Neural progenitor cell (in vitro differentiated cells): ENCODE results near the gene SLC39A13. TPM values are rescaled to one million over a fixed set of nuclear protein-coding genes. Genes with fewer than 3 reads are reported as not detected.

Experiments
- DNase-seq: peaks from one replicate; pipeline ENCODE4 v3.0.0-alpha.2; 2016; ENCODE audit warnings: low spot score
- H2AFZ ChIP-seq: fragments of 200-600 bp; sonication (generic); replicated peaks from 2 replicates; pipeline ENCODE4 v1.6.1; 2016; ENCODE audit warnings: antibody characterized with exemption
- H3F3A ChIP-seq: fragments of 200-600 bp; sonication (generic); 2 replicates; pipeline ENCODE4 v1.6.1; 2016; ENCODE audit warnings: antibody characterized with exemption, low read depth
- H3K27ac ChIP-seq: fragments of 200-600 bp; sonication (generic); 2 replicates; pipeline ENCODE4 v1.5.1; 2016; ENCODE audit warnings: mild to moderate bottlenecking
- H3K27me3 ChIP-seq: fragments of 200-600 bp; sonication (generic); 2 replicates; pipeline ENCODE4 v1.6.1; 2016; ENCODE audit warnings: mild to moderate bottlenecking, moderate library complexity
- H3K36me3 ChIP-seq: fragments of 200-600 bp; sonication (generic); 2 replicates; pipeline ENCODE4 v1.5.1; 2016
- H3K4me1 ChIP-seq: fragments of 200-600 bp; sonication (generic); 2 replicates; pipeline ENCODE4 v1.6.1; 2016; ENCODE audit warnings: mixed run types
- H3K4me2 ChIP-seq: fragments of 200-600 bp; sonication (generic); 2 replicates; pipeline ENCODE4 v1.6.1; 2016
- H3K4me3 ChIP-seq: fragments of 200-600 bp; sonication (generic); 2 replicates; pipeline ENCODE4 v1.5.1; 2016
- H3K79me2 ChIP-seq: fragments of 200-600 bp; sonication (generic); 2 replicates; pipeline ENCODE4 v1.6.1; 2016; ENCODE audit warnings: low read depth
- H3K9ac ChIP-seq: fragments of 200-600 bp; sonication (generic); 2 replicates; pipeline ENCODE4 v1.6.1; 2016
- H3K9me3 ChIP-seq: fragments of 200-600 bp; sonication (generic); 2 replicates; pipeline ENCODE4 v1.5.1; 2016; ENCODE audit warnings: low read depth
- H4K20me1 ChIP-seq: fragments of 200-600 bp; sonication (generic); 2 replicates; pipeline ENCODE4 v1.6.1; 2016; ENCODE audit warnings: low read depth
- H3K27ac Mint-ChIP-seq: 3 replicates; pipeline ENCODE4 v1.8.0; 2021; ENCODE audit warnings: mixed read lengths
- H3K27me3 Mint-ChIP-seq: 2 replicates; pipeline ENCODE4 v1.8.0; 2022; ENCODE audit warnings: low read depth, mild to moderate bottlenecking, inconsistent platforms, moderate library complexity, mixed read lengths; ENCODE audit not compliant: insufficient read depth
- H3K36me3 Mint-ChIP-seq: 3 replicates; pipeline ENCODE4 v1.8.0; 2021; ENCODE audit warnings: mixed read lengths
- H3K4me1 Mint-ChIP-seq: 3 replicates; pipeline ENCODE4 v1.8.0; 2021; ENCODE audit warnings: mixed read lengths
- H3K4me3 Mint-ChIP-seq: 3 replicates; pipeline ENCODE4 v1.8.0; 2021; ENCODE audit warnings: mild to moderate bottlenecking, moderate library complexity, mixed read lengths
- H3K9me3 Mint-ChIP-seq: 3 replicates; pipeline ENCODE4 v1.8.0; 2020; ENCODE audit warnings: mixed read lengths
- EZH2 ChIP-seq: fragments of 200-600 bp; sonication (generic); IDR thresholded peaks from 2 replicates; pipeline ENCODE4 v1.6.1; 2017; ENCODE audit warnings: antibody characterized with exemption, mild to moderate bottlenecking, moderate library complexity
- EZH2phosphoT487 ChIP-seq: fragments of 200-600 bp; sonication (generic); IDR thresholded peaks from 2 replicates; pipeline ENCODE4 v1.6.1; 2017; ENCODE audit warnings: antibody characterized with exemption
- total RNA-seq: library from RNA; depleted of rRNA; stranded (reverse); fragments of >200 nt; gene quantifications from 2 replicates; pipeline ENCODE4 v1.2.3, GENCODE V29; 2015; ENCODE audit warnings: low replicate concordance
- TF ChIP-seq, protein P1 (sequence below): fragments of 200-600 bp; sonication (generic); IDR thresholded peaks from 2 replicates; pipeline ENCODE4 v1.5.1; 2017; ENCODE audit warnings: antibody characterized with exemption, mild to moderate bottlenecking

Gene SLC39A13
- total RNA-seq, 1 donor from 2014 or later: 11.3 TPM

DNA sequence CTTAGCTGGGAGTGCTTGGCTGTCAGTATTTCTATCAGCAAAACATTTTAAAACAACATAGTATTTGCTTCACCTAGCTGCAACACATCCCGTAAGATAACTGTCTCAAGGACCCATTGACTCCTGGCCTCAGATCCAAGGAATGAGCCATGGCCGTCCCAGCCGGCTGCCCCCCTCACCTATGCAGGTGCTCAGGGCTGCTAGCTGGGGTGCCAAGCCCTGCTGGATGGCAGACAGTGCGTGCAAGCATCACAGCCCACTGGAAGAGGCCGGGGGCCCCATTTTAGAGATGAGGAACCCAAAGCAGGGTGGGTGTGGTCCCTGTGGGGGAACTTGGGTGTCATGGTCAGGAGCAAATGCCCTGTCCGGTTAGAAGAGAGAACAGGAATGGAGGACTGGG lies 9.3 kb downstream of the SLC39A13 start:
- H3K27ac ChIP-seq: no peak overlapping the region
- no peaks in the 10 kb centered on the region for H3K27me3 ChIP-seq
- Mint-ChIP-seq H3K36me3 (peaks cover 34% of the 10 kb centered on the region), H3K4me1 (peaks cover 9% of the 10 kb centered on the region), H3K4me3 (no peak overlapping the region), H3K27ac (no peak overlapping the region), H3K27me3 (peaks cover 5% of the 10 kb centered on the region), H3K9me3 (no peaks in the 10 kb centered on the region)
- H3F3A ChIP-seq: no peaks in the 10 kb centered on the region
- no peak overlapping the region for H3K4me2 ChIP-seq
- H3K4me1 ChIP-seq: no peaks in the 10 kb centered on the region
- H3K9ac ChIP-seq: no peak overlapping the region
- TF ChIP-seq, protein P1, sequence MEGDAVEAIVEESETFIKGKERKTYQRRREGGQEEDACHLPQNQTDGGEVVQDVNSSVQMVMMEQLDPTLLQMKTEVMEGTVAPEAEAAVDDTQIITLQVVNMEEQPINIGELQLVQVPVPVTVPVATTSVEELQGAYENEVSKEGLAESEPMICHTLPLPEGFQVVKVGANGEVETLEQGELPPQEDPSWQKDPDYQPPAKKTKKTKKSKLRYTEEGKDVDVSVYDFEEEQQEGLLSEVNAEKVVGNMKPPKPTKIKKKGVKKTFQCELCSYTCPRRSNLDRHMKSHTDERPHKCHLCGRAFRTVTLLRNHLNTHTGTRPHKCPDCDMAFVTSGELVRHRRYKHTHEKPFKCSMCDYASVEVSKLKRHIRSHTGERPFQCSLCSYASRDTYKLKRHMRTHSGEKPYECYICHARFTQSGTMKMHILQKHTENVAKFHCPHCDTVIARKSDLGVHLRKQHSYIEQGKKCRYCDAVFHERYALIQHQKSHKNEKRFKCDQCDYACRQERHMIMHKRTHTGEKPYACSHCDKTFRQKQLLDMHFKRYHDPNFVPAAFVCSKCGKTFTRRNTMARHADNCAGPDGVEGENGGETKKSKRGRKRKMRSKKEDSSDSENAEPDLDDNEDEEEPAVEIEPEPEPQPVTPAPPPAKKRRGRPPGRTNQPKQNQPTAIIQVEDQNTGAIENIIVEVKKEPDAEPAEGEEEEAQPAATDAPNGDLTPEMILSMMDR: no peak
- no peak for TF ChIP-seq EZH2phosphoT487
- TF ChIP-seq EZH2: no peak
- no peak overlapping the region for H2AFZ ChIP-seq
- DNase-seq: no peak
- H3K9me3 ChIP-seq: no peaks in the 10 kb centered on the region
- H3K79me2 ChIP-seq: no peaks in the 10 kb centered on the region
- no peaks in the 10 kb centered on the region for H3K36me3 ChIP-seq
- no peak overlapping the region for H3K4me3 ChIP-seq
- no peaks in the 10 kb centered on the region for H4K20me1 ChIP-seq

GRCh38 chr11:47418454-47419259 lies 10.3 kb downstream of the SLC39A13 start:
- Histone ChIP-seq H2AFZ (no peak overlapping the region), H3K79me2 (no peaks in the 10 kb centered on the region), H3K36me3 (no peaks in the 10 kb centered on the region), H3K9me3 (no peaks in the 10 kb centered on the region), H3K4me1 (no peaks in the 10 kb centered on the region), H3K27ac (no peak overlapping the region), H3K9ac (no peak overlapping the region), H3K27me3 (no peaks in the 10 kb centered on the region), H4K20me1 (no peaks in the 10 kb centered on the region), H3K4me2 (no peak overlapping the region), H3K4me3 (no peak overlapping the region), H3F3A (no peaks in the 10 kb centered on the region)
- H3K4me3 Mint-ChIP-seq: no peak overlapping the region
- H3K4me1 Mint-ChIP-seq: peaks cover 9% of the 10 kb centered on the region
- peaks cover 33% of the 10 kb centered on the region for H3K36me3 Mint-ChIP-seq
- H3K9me3 Mint-ChIP-seq: no peaks in the 10 kb centered on the region
- TF ChIP-seq EZH2 (no peak), EZH2phosphoT487 (no peak)
- TF ChIP-seq, protein P1: no peak
- peak; percentile 0 for DNase-seq
- no peak overlapping the region for H3K27ac Mint-ChIP-seq
- peaks cover 5% of the 10 kb centered on the region for H3K27me3 Mint-ChIP-seq

- no peaks in the 10 kb centered on the region for H3K9me3 ChIP-seq
- H3K9ac ChIP-seq: peak overlapping the region; percentile 96
- H4K20me1 ChIP-seq: no peaks in the 10 kb centered on the region
- no peak overlapping the region for H3K27ac ChIP-seq
- H3K4me1 Mint-ChIP-seq: peaks cover 20% of the 10 kb centered on the region
- H3K27me3 Mint-ChIP-seq: peaks cover 4% of the 10 kb centered on the region
- H3K4me2 ChIP-seq: peak overlapping the region; percentile 98
- H2AFZ ChIP-seq: peak overlapping the region; percentile 99
- H3K36me3 ChIP-seq: no peaks in the 10 kb centered on the region
- no peak for TF ChIP-seq EZH2
- no peak for TF ChIP-seq EZH2phosphoT487
- TF ChIP-seq, protein P1: no peak
- no peaks in the 10 kb centered on the region for H3K9me3 Mint-ChIP-seq
- peak overlapping the region; percentile 100 for H3K27ac Mint-ChIP-seq
- H3K79me2 ChIP-seq: peaks cover 20% of the 10 kb centered on the region
- H3K4me3 ChIP-seq: peak overlapping the region; percentile 71
- H3F3A ChIP-seq: peaks cover 8% of the 10 kb centered on the region
- peaks cover 19% of the 10 kb centered on the region for H3K36me3 Mint-ChIP-seq
- peaks cover 5% of the 10 kb centered on the region for H3K4me1 ChIP-seq
- H3K4me3 Mint-ChIP-seq: peak overlapping the region; percentile 100
- no peaks in the 10 kb centered on the region for H3K27me3 ChIP-seq
- peak; percentile 29 for DNase-seq
These were observed 17.2 kb downstream of the SLC39A13 start for GRCh38 chr11:47425611-47426010.
